Activated CD8-positive, alpha-beta memory T cell treated with anti-CD3 and anti-CD28 coated beads for 4 hours (primary cell): ENCODE measurements around the gene SLCO1B3.

Experiments
- DNase-seq, 2 donors: peaks; one replicate each; pipeline ENCODE4 v3.0.0-alpha.2; 2020; ENCODE audit warnings: low read depth in 2 of 2

The SLCO1B3 gene

GRCh38 chr12:20883288-20883687 lies 72.8 kb downstream of the SLCO1B3 start:
- no peak for DNase-seq

- no peak for DNase-seq
These were observed 74.6 kb downstream of the SLCO1B3 start for GRCh38 chr12:20885116-20885515.

GRCh38 chr12:20885552-20885951 lies 75.0 kb downstream of the SLCO1B3 start:
- no peak for DNase-seq

GRCh38 chr12:20917269-20917668 lies 106.8 kb downstream of the SLCO1B3 start:
- no peak for DNase-seq

- no peak for DNase-seq
These were observed 107.3 kb downstream of the SLCO1B3 start for GRCh38 chr12:20917819-20918218.

- no peak for DNase-seq
These were observed 121.4 kb downstream of the SLCO1B3 start for GRCh38 chr12:20931894-20932293.

- DNase-seq: no peak
These were observed 136.2 kb downstream of the SLCO1B3 start for GRCh38 chr12:20946732-20947131.

- DNase-seq: no peak
These were observed 139.7 kb downstream of the SLCO1B3 start for GRCh38 chr12:20950248-20950647.

GRCh38 chr12:20963303-20963702 lies 152.8 kb downstream of the SLCO1B3 start:
- DNase-seq: no peak

GRCh38 chr12:20963762-20964161 lies 153.3 kb downstream of the SLCO1B3 start:
- DNase-seq: no peak
